Activated CD4-positive, alpha-beta memory T cell treated with anti-CD3 and anti-CD28 coated beads for 36 hours (primary cell): Measurements from ENCODE around the gene GPR162. TPM values are rescaled to one million over a fixed set of nuclear protein-coding genes. Genes with fewer than 3 reads are reported as not detected.

Experiments
- CTCF ChIA-PET: fragments of 350-600 bp; sonication (Branson Sonifier 250); formaldehyde crosslinking; loops from one replicate; lab custom pipeline; 2021; ENCODE audit warnings: antibody characterized with exemption, inconsistent platforms; lab: Charles Lee
- POLR2A ChIA-PET: fragments of 350-600 bp; sonication (Branson Sonifier 250); formaldehyde crosslinking; loops from one replicate; lab custom pipeline; 2021; ENCODE audit warnings: antibody characterized with exemption; lab: Charles Lee
- DNase-seq: peaks from one replicate; pipeline ENCODE4 v3.0.0-alpha.2; 2020
- H3K27ac Mint-ChIP-seq: one replicate; pipeline ENCODE4 v1.8.0; 2021; ENCODE audit warnings: mixed read lengths
- H3K27me3 Mint-ChIP-seq: one replicate; pipeline ENCODE4 v1.8.0; 2021; ENCODE audit warnings: mixed read lengths
- H3K36me3 Mint-ChIP-seq: one replicate; pipeline ENCODE4 v1.8.0; 2021; ENCODE audit warnings: mixed read lengths
- H3K4me1 Mint-ChIP-seq: one replicate; pipeline ENCODE4 v1.8.0; 2021; ENCODE audit warnings: low read depth, mixed read lengths
- H3K4me3 Mint-ChIP-seq: one replicate; pipeline ENCODE4 v1.8.0; 2021; ENCODE audit warnings: mild to moderate bottlenecking, mixed read lengths
- H3K9me3 Mint-ChIP-seq: one replicate; pipeline ENCODE4 v1.8.0; 2021; ENCODE audit warnings: mixed read lengths
- intact Hi-C: fragments of 100-400 bp; cut with micrococcal nuclease; formaldehyde crosslinking; loops from one replicate; pipeline ENCODE4 v1.15.1; 2023
- total RNA-seq, 2 experiments: library from RNA; stranded (reverse); gene quantifications; one replicate each; pipeline ENCODE4 v1.2.3, GENCODE V29; 2021

GPR162 gene
- total RNA-seq, 2 experiments from 2014 or later, result 0.31 TPM; not detected in 1

GRCh38 chr12:6778574-6779550, 42.8 kb upstream of the GPR162 start:
- ChIA-PET POLR2A (interaction anchor here (0.6 to 1.8 kb wide), 5 partner anchors 10 to 146 kb away, joined by 3 to 19 read pairs (median 5); partner anchors contain the start of genes CD4, MLF2 and PTMS), CTCF (interaction anchor here (0.6 to 5.2 kb wide), 24 partner anchors 8 to 179 kb away, joined by 3 to 72 read pairs (median 4); partner anchors contain the start of genes CD4, LAG3, MLF2 and PTMS)
- Mint-ChIP-seq H3K27me3 (no peaks in the 10 kb centered on the region), H3K9me3 (no peaks in the 10 kb centered on the region), H3K4me3 (peak overlapping the region; percentile 67), H3K27ac (peak overlapping the region; percentile 46), H3K36me3 (peaks cover 45% of the 10 kb centered on the region), H3K4me1 (peaks cover 77% of the 10 kb centered on the region)
- intact Hi-C loops, result loop anchor here (1.0 kb wide), 1 partner anchor 26 kb away; the partner anchor contains the start of gene MLF2
- peak; percentile 94 for DNase-seq

- intact Hi-C loops, result loop anchor here (1.0 to 10.0 kb wide), 5 partner anchors 9 to 325 kb away; partner anchors contain the start of genes CD4, COPS7A, MLF2 and TAPBPL
Measured at GRCh38 chr12:6779708-6780432, 41.8 kb upstream of the GPR162 start.

GRCh38 chr12:6780573-6780972, 41.0 kb upstream of the GPR162 start:
- Mint-ChIP-seq H3K4me3 (peak overlapping the region; percentile 19), H3K36me3 (peaks cover 28% of the 10 kb centered on the region), H3K27me3 (no peaks in the 10 kb centered on the region), H3K4me1 (peaks cover 76% of the 10 kb centered on the region), H3K27ac (peak overlapping the region; percentile 81), H3K9me3 (no peaks in the 10 kb centered on the region)
- ChIA-PET POLR2A (interaction anchor here (0.7 to 2.3 kb wide), 5 partner anchors 9 to 27 kb away, joined by 3 to 19 read pairs (median 4); partner anchors contain the start of genes CD4 and PTMS), CTCF (interaction anchor here (0.5 to 10.5 kb wide), 20 partner anchors 8 to 210 kb away, joined by 3 to 81 read pairs (median 4); partner anchors contain the start of genes CD4, COPS7A, LAG3 and MLF2)
- DNase-seq, result peak; percentile 66
- intact Hi-C loops, result loop anchor here (1.0 to 10.0 kb wide), 4 partner anchors 9 to 326 kb away; partner anchors contain the start of genes CD4, COPS7A and TAPBPL

More at GRCh38 chr12:6779708-6780432, 41.8 kb upstream of the GPR162 start:
- DNase-seq, result peak; percentile 51
- H3K9me3 Mint-ChIP-seq, result no peaks in the 10 kb centered on the region
- no peaks in the 10 kb centered on the region for H3K27me3 Mint-ChIP-seq
- peaks cover 35% of the 10 kb centered on the region for H3K36me3 Mint-ChIP-seq
- ChIA-PET CTCF (interaction anchor here (0.9 to 10.5 kb wide), 23 partner anchors 9 to 210 kb away, joined by 3 to 81 read pairs (median 4); partner anchors contain the start of genes CD4, COPS7A, LAG3 and MLF2), POLR2A (interaction anchor here (0.9 to 2.3 kb wide), 4 partner anchors 9 to 26 kb away, joined by 3 to 19 read pairs (median 7); partner anchors contain the start of gene CD4)
- H3K4me3 Mint-ChIP-seq, result no peak overlapping the region
- H3K4me1 Mint-ChIP-seq, result peaks cover 77% of the 10 kb centered on the region
- H3K27ac Mint-ChIP-seq, result peak overlapping the region; percentile 81

- Mint-ChIP-seq H3K27ac (no peak overlapping the region), H3K27me3 (no peaks in the 10 kb centered on the region), H3K36me3 (peaks cover 17% of the 10 kb centered on the region), H3K9me3 (no peaks in the 10 kb centered on the region), H3K4me3 (no peak overlapping the region), H3K4me1 (peaks cover 78% of the 10 kb centered on the region)
- CTCF ChIA-PET, result interaction anchor here (0.7 to 10.5 kb wide), 9 partner anchors 11 to 218 kb away, joined by 3 to 81 read pairs (median 12); partner anchors contain the start of genes COPS7A, LAG3, MLF2 and PTMS
- POLR2A ChIA-PET, result no interaction called here
- no peak for DNase-seq
- intact Hi-C loops, result loop anchor here (10.0 kb wide), 1 partner anchor 327 kb away; the partner anchor contains the start of gene TAPBPL
Measured at GRCh38 chr12:6782119-6782518, 39.5 kb upstream of the GPR162 start.

DNA sequence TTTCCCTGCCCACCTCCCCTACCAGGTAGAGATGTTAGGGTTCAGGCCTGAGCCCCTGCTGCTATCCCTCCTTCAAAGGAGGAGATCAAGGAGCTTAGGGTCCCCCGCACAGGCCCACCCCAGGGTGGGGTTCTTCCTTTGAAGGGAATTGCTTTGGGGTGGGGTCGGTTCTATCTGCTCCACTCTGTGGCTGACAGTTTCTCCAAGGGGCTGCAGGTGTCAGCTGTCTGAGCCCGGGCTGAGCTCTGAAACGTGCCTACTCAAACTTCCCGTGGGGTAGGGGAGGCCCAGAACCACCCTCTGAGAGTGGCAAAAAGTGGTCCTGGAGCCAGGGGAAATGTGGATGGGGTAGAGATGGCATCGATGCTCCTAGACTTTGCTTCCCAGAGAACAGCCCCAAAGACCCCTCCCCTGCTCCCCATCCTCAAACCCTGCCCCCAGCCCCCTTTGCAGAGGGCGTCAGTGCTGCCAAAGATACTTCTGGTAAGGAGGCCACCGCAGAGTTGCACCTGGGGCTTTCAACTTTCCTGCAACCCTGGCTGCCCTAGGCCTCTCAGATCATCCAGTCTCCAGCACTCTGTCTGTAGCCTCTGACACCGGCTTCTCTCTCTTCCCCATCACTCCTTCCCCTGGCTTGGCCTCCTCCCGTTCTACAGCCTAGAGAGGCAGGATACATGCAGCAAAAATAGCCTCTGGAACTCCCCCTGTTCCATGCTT, 38.6 kb upstream of the GPR162 start:
- no peaks in the 10 kb centered on the region for H3K9me3 Mint-ChIP-seq
- no peak overlapping the region for H3K4me3 Mint-ChIP-seq
- peaks cover 79% of the 10 kb centered on the region for H3K4me1 Mint-ChIP-seq
- peak overlapping the region; percentile 28 for H3K27ac Mint-ChIP-seq
- peaks cover 9% of the 10 kb centered on the region for H3K36me3 Mint-ChIP-seq
- H3K27me3 Mint-ChIP-seq, result no peaks in the 10 kb centered on the region
- CTCF ChIA-PET, result interaction anchor here (1.0 to 10.5 kb wide), 4 partner anchors 12 to 219 kb away, joined by 3 to 81 read pairs (median 12); partner anchors contain the start of genes LAG3, MLF2 and PTMS
- intact Hi-C loops, result loop anchor here (10.0 kb wide), 1 partner anchor 328 kb away; the partner anchor contains the start of gene TAPBPL
- DNase-seq, result no peak
- POLR2A ChIA-PET, result interaction anchor here (1.7 kb wide), 1 partner anchor 10 kb away, joined by 4 read pairs; no protein-coding TSS in a partner anchor

- H3K4me3 Mint-ChIP-seq, result no peak overlapping the region
- ChIA-PET CTCF (interaction anchor here (1.0 to 10.5 kb wide), 4 partner anchors 13 to 47 kb away, joined by 3 to 81 read pairs (median 12); partner anchors contain the start of genes LAG3, MLF2 and PTMS), POLR2A (interaction anchor here (1.7 kb wide), 1 partner anchor 9 kb away, joined by 4 read pairs; no protein-coding TSS in a partner anchor)
- no peak overlapping the region for H3K27ac Mint-ChIP-seq
- H3K36me3 Mint-ChIP-seq, result peaks cover 2% of the 10 kb centered on the region
- no peaks in the 10 kb centered on the region for H3K9me3 Mint-ChIP-seq
- intact Hi-C loops, result loop anchor here (10.0 kb wide), 1 partner anchor 329 kb away; the partner anchor contains the start of gene TAPBPL
- no peaks in the 10 kb centered on the region for H3K27me3 Mint-ChIP-seq
- H3K4me1 Mint-ChIP-seq, result peaks cover 79% of the 10 kb centered on the region
- DNase-seq, result no peak
Measured at GRCh38 chr12:6783828-6784227, 37.8 kb upstream of the GPR162 start.

- no peaks in the 10 kb centered on the region for H3K36me3 Mint-ChIP-seq
- no peaks in the 10 kb centered on the region for H3K9me3 Mint-ChIP-seq
- DNase-seq, result peak; percentile 36
- H3K27ac Mint-ChIP-seq, result no peak overlapping the region
- ChIA-PET CTCF (interaction anchor here (0.9 to 10.5 kb wide), 5 partner anchors 13 to 47 kb away, joined by 3 to 81 read pairs (median 12); partner anchors contain the start of genes LAG3, MLF2 and PTMS), POLR2A (interaction anchor here (1.7 kb wide), 1 partner anchor 8 kb away, joined by 4 read pairs; no protein-coding TSS in a partner anchor)
- intact Hi-C loops, result loop anchor here (10.0 kb wide), 1 partner anchor 329 kb away; the partner anchor contains the start of gene TAPBPL
- H3K4me1 Mint-ChIP-seq, result peaks cover 79% of the 10 kb centered on the region
- no peak overlapping the region for H3K4me3 Mint-ChIP-seq
- no peaks in the 10 kb centered on the region for H3K27me3 Mint-ChIP-seq
Measured at GRCh38 chr12:6784296-6784695, 37.3 kb upstream of the GPR162 start.

- POLR2A ChIA-PET, result no interaction called here
- Mint-ChIP-seq H3K27me3 (no peaks in the 10 kb centered on the region), H3K4me3 (no peak overlapping the region), H3K36me3 (peaks cover 3% of the 10 kb centered on the region), H3K4me1 (peaks cover 74% of the 10 kb centered on the region), H3K9me3 (no peaks in the 10 kb centered on the region), H3K27ac (no peak overlapping the region)
- CTCF ChIA-PET, result interaction anchor here (0.9 to 10.5 kb wide), 3 partner anchors 14 to 42 kb away, joined by 3 to 81 read pairs (median 12); partner anchors contain the start of genes LAG3 and MLF2
- intact Hi-C loops, result loop anchor here (5.0 to 10.0 kb wide), 2 partner anchors 177 to 330 kb away; partner anchors contain the start of genes CHD4 and TAPBPL
- no peak for DNase-seq
Measured at GRCh38 chr12:6784761-6785160, 36.9 kb upstream of the GPR162 start.

DNA sequence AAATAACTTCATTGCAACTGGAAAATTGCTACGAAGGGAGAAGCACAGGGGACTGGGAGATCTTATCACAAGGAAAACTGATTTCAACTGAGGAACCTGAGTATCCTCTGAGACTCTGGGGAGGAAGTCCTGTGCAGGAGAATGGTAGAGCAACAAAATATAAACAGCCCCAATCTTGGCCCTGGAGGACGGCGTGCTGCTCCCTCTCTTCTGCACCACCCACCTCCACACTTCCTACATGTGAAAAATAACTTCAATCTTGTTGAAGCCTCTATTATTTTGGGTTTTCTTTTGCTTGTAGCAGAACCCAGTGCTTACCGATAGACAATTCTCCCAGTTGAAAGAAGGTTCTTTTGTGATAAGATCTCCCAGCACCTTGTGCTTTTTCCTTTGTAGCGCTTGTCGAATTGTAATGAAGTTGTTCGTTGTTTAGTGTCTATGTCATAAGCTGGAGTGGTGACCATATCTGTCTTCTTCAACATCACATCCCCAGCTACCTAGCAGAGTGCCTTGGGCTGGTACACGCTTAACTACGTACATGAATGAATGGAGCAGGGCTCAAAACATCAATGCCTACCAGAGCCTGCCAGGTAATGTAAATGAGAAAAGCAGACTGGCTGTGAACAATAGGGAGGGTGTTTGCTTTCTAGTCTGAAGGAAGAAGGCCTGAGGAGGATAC, 35.1 kb upstream of the GPR162 start:
- H3K36me3 Mint-ChIP-seq, result peaks cover 13% of the 10 kb centered on the region
- no peaks in the 10 kb centered on the region for H3K9me3 Mint-ChIP-seq
- H3K27ac Mint-ChIP-seq, result peak overlapping the region; percentile 81
- H3K4me3 Mint-ChIP-seq, result peak overlapping the region; percentile 51
- no peaks in the 10 kb centered on the region for H3K27me3 Mint-ChIP-seq
- peaks cover 62% of the 10 kb centered on the region for H3K4me1 Mint-ChIP-seq
- intact Hi-C loops, result loop anchor here (5.0 to 10.0 kb wide), 2 partner anchors 179 to 332 kb away; partner anchors contain the start of genes CHD4 and TAPBPL
- CTCF ChIA-PET, result interaction anchor here (0.6 to 10.5 kb wide), 7 partner anchors 8 to 102 kb away, joined by 3 to 81 read pairs (median 4); partner anchors contain the start of genes MLF2 and PTMS
- peak; percentile 34 for DNase-seq
- POLR2A ChIA-PET, result interaction anchor here (0.8 to 1.7 kb wide), 4 partner anchors 9 to 65 kb away, joined by 3 to 6 read pairs (median 3); partner anchors contain the start of genes LAG3 and USP5
